IMR-90 (cell line): ENCODE results near the gene ZNF138. TPM values are rescaled to one million over a fixed set of nuclear protein-coding genes. Genes with fewer than 3 reads are reported as not detected.
A peak's percentile ranks its signal among the peaks of the same experiment; 100 is the strongest.

Experiments
- ATAC-seq: fragments of 200-7000 bp; cut with Tn5 transposase; 2 replicates; pipeline ENCODE4 v1.9.1; 2020; ENCODE audit warnings: low read depth, mild to moderate bottlenecking, moderate library complexity
- BruUV-seq: library from RNA; stranded (reverse); fragments of 400-500 nt; replicated peaks from 2 replicates; lab custom pipeline; 2021; lab: Mats Ljungman, UMichigan
- CTCF ChIA-PET: fragments of 300-600 bp; formaldehyde crosslinking; extraction: SDS; loops from one replicate; lab custom pipeline; 2021; ENCODE audit warnings: antibody characterized with exemption; lab: Yijun Ruan, JAX
- POLR2A ChIA-PET: fragments of 300-600 bp; sonication (Branson Sonifier 250); formaldehyde crosslinking; loops from one replicate; lab custom pipeline; 2022; ENCODE audit warnings: antibody characterized with exemption; ENCODE audit not compliant: unreplicated experiment; lab: Charles Lee
- DNase-seq: peaks from one replicate; pipeline ENCODE4 v3.0.0; 2013
- H2AFZ ChIP-seq: replicated peaks from 2 replicates; pipeline ENCODE3; 2013; ENCODE audit warnings: low read length, mild to moderate bottlenecking; ENCODE audit not compliant: poor library complexity
- H2AK5ac ChIP-seq: 2 replicates; pipeline ENCODE4 v1.6.1; 2013; ENCODE audit warnings: low read depth, low read length, inconsistent platforms
- H2AK9ac ChIP-seq: replicated peaks from 2 replicates; pipeline ENCODE3; 2013; ENCODE audit warnings: mild to moderate bottlenecking, low read depth, low read length, moderate library complexity; ENCODE audit not compliant: poor library complexity
- H2BK120ac ChIP-seq: 2 replicates; pipeline ENCODE4 v1.6.1; 2013; ENCODE audit warnings: low read depth, low read length, inconsistent platforms
- H2BK15ac ChIP-seq: 3 replicates; pipeline ENCODE4 v1.6.1; 2013; ENCODE audit warnings: low read depth, low read length, inconsistent platforms
- H2BK20ac ChIP-seq: 2 replicates; pipeline ENCODE4 v1.6.1; 2013; ENCODE audit warnings: low read depth, mild to moderate bottlenecking, inconsistent platforms, low read length, moderate library complexity
- H2BK5ac ChIP-seq: 2 replicates; pipeline ENCODE4 v1.6.1; 2013; ENCODE audit warnings: mild to moderate bottlenecking, low read depth, low read length, inconsistent platforms; ENCODE audit not compliant: poor library complexity, severe bottlenecking
- H3K14ac ChIP-seq: replicated peaks from 2 replicates; pipeline ENCODE4 v1.6.1; 2013; ENCODE audit warnings: low read depth, low read length, inconsistent platforms
- H3K18ac ChIP-seq: 2 replicates; pipeline ENCODE4 v1.6.1; 2013; ENCODE audit warnings: low read depth, low read length, control low read depth
- H3K23ac ChIP-seq: 2 replicates; pipeline ENCODE4 v1.6.1; 2013; ENCODE audit warnings: low read depth, low read length, inconsistent platforms
- H3K27ac ChIP-seq: 2 replicates; pipeline ENCODE4 v1.5.1; 2013; ENCODE audit warnings: mild to moderate bottlenecking, control low read depth, low read length; ENCODE audit not compliant: insufficient read depth
- H3K27me3 ChIP-seq: 2 replicates; pipeline ENCODE4 v1.6.1; 2013; ENCODE audit warnings: low read length; ENCODE audit not compliant: control insufficient read depth, insufficient read depth
- H3K36me3 ChIP-seq: 2 replicates; pipeline ENCODE4 v1.6.1; 2013; ENCODE audit warnings: low read length, mixed read lengths; ENCODE audit not compliant: control insufficient read depth, insufficient read depth
- H3K4ac ChIP-seq: 2 replicates; pipeline ENCODE4 v1.6.1; 2013; ENCODE audit warnings: low read depth, low read length, inconsistent platforms
- H3K4me1 ChIP-seq: 2 replicates; pipeline ENCODE4 v1.6.1; 2013; ENCODE audit warnings: low read length, mixed read lengths; ENCODE audit not compliant: control insufficient read depth, insufficient read depth
- H3K4me2 ChIP-seq: 2 replicates; pipeline ENCODE4 v1.6.1; 2013; ENCODE audit warnings: low read depth, mild to moderate bottlenecking, control low read depth, low read length, moderate library complexity
- H3K4me3 ChIP-seq: 2 replicates; pipeline ENCODE4 v1.5.1; 2013; ENCODE audit warnings: low read depth, mild to moderate bottlenecking, control low read depth, low read length, moderate library complexity; ENCODE audit not compliant: insufficient read depth
- H3K56ac ChIP-seq: 2 replicates; pipeline ENCODE4 v1.6.1; 2013; ENCODE audit warnings: low read length, inconsistent platforms; ENCODE audit not compliant: insufficient read depth; ENCODE audit errors: extremely low read depth
- H3K79me1 ChIP-seq, 2 experiments: 2 replicates each; pipeline ENCODE4 v1.6.1; 2013; ENCODE audit warnings: low read length in 2 of 2, inconsistent platforms in 1 of 2, low read depth in 1 of 2
- H3K9ac ChIP-seq: 2 replicates; pipeline ENCODE4 v1.6.1; 2013; ENCODE audit warnings: low read depth, low read length, control low read depth
- H3K9me1 ChIP-seq: 2 replicates; pipeline ENCODE4 v1.6.1; 2013; ENCODE audit warnings: low read length, inconsistent platforms; ENCODE audit not compliant: insufficient read depth
- H3K9me3 ChIP-seq: 2 replicates; pipeline ENCODE4 v1.6.1; 2013; ENCODE audit warnings: low read length; ENCODE audit not compliant: control insufficient read depth, insufficient read depth
- H4K20me1 ChIP-seq: 2 replicates; pipeline ENCODE4 v1.6.1; 2013; ENCODE audit warnings: low read length, inconsistent platforms; ENCODE audit not compliant: insufficient read depth
- H4K5ac ChIP-seq: 2 replicates; pipeline ENCODE4 v1.6.1; 2013; ENCODE audit warnings: mild to moderate bottlenecking, low read depth, low read length, control low read depth
- H4K8ac ChIP-seq, 2 experiments: 2 replicates each; pipeline ENCODE4 v1.6.1; 2013; ENCODE audit warnings: low read depth in 2 of 2, low read length in 2 of 2, control low read depth in 1 of 2, inconsistent platforms in 1 of 2
- H4K91ac ChIP-seq: 2 replicates; pipeline ENCODE4 v1.6.1; 2013; ENCODE audit warnings: low read depth, low read length, inconsistent platforms; ENCODE audit not compliant: insufficient read depth
- CEBPB ChIP-seq: IDR thresholded peaks from 2 replicates; pipeline ENCODE4 v1.6.1; 2012; ENCODE audit warnings: low read depth, low read length, improper control_type of control experiment
- RAD21 ChIP-seq: IDR thresholded peaks from 2 replicates; pipeline ENCODE4 v1.6.1; 2012; ENCODE audit warnings: low read length, improper control_type of control experiment
- WGBS, 2 experiments: methylation state at CpG; one replicate each; pipeline versions ENCODE4 v1.1.5 to v1.1.7; 2013; ENCODE audit warnings: missing lambda C conversion rate in 2 of 2; ENCODE audit not compliant: insufficient read length in 1 of 2; ENCODE audit errors: extremely low coverage in 2 of 2; 5-methylcytosine and 5-hydroxymethylcytosine counted together
- dilution Hi-C: fragments of 300-500 bp; cut with HindIII; formaldehyde crosslinking; loops from one replicate; pipeline ENCODE4 v1.14.3; 2018; ENCODE audit warnings: low sequenced_read_pairs; ENCODE audit not compliant: unreplicated experiment
- in situ Hi-C: fragments of 300-500 bp; cut with MboI; formaldehyde crosslinking; loops from 3 replicates; pipeline ENCODE4 v1.14.3; 2019; ENCODE audit warnings: low sequenced_read_pairs, inconsistent platforms, mixed read lengths
- intact Hi-C: fragments of 100-400 bp; cut with micrococcal nuclease; formaldehyde crosslinking; loops from 2 replicates; pipeline ENCODE4 v1.10.0; 2022
- polyA plus RNA-seq, 3 experiments: library from polyadenylated mRNA; depleted of rRNA; stranded (reverse); fragments of >200 nt; gene quantifications; 2 replicates each; pipeline ENCODE4 v1.2.3, GENCODE V29; 2012; ENCODE audit warnings: low replicate concordance in 1 of 3
- total RNA-seq: library from RNA; depleted of rRNA; stranded (reverse); fragments of >200 nt; gene quantifications from 2 replicates; pipeline ENCODE4 v1.2.3, GENCODE V29; 2012; rRNA removed
- TF ChIP-seq, protein P1 (sequence below): fragments of 150-350 bp; IDR thresholded peaks from 2 replicates; pipeline ENCODE4 v1.6.1; 2016; ENCODE audit warnings: low read depth, mild to moderate bottlenecking, low read length, moderate library complexity, borderline replicate concordance

ZNF138 gene
- total and polyA plus RNA-seq, 2 of the 4 experiments (the other 2 are of a cell fraction), result 3.2 to 3.6 TPM

DNA sequence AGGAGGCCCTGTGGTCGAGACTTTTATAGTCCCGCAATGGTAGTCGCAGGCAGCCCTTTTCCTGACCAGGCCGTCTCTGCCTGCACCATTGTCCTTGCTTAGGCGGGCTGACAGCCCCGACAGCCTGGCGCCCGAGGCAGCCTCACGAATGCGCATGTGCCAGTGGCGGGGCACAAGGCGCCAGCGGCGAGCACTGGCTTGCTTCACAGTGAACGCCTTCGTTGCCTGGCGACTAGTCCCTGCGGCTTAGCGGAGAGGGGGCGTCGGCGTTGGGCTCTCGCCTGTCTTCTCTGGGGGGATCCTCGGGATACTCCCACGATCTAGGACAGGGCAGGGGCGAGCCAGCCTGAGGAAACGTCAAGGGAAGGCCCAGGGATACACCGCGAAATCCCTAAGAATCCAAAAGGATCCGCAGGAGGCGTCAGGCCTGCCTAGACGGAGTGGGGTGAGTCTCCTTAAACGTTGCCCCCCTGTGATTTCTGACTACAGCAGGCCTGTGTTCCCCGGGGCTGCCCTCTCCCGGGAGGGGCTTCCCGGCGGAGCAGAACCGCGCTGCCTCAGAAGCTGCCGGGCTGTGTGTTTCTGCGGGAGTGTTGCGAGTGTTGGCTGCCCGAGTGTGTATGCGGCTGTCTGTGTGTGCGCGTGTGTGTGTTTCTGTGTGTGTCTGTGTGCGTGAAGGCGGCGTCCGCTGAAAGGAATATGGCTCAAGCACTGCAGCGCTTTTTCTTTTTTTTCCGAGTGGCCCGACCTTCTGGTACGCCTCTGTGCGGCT lies 88.3 kb downstream of the ZNF138 start:
- BruUV-seq, result no TSS peak
- H3K4me2 ChIP-seq, result peak overlapping the region; percentile 77
- H4K91ac ChIP-seq, result no peak overlapping the region
- 9% methylated on average over 16 of the region's 55 CpGs; no CpG with 5 or more reads in 1 of the 2 experiments for WGBS, 2 experiments
- peaks cover 23% of the 10 kb centered on the region for H3K27me3 ChIP-seq
- no peak overlapping the region for H3K14ac ChIP-seq
- H3K4me1 ChIP-seq, result no peaks in the 10 kb centered on the region
- ChIA-PET POLR2A (no interaction called here), CTCF (no interaction called here)
- no peak overlapping the region for H4K5ac ChIP-seq
- H3K4ac ChIP-seq, result no peak overlapping the region
- no peaks in the 10 kb centered on the region for H3K36me3 ChIP-seq
- no peak overlapping the region for H3K18ac ChIP-seq
- no peaks in the 10 kb centered on the region for H4K20me1 ChIP-seq
- no peaks in the 10 kb centered on the region for H3K9me1 ChIP-seq
- peak overlapping the region; percentile 78 for H2AFZ ChIP-seq
- H2AK5ac ChIP-seq, result no peak overlapping the region
- dilution Hi-C loops, result no loop called here
- H3K23ac ChIP-seq, result no peak overlapping the region
- peaks cover 24% of the 10 kb centered on the region; the same call in 1 of the 2 replicates for H3K9me3 ChIP-seq
- H3K27ac ChIP-seq, result no peak overlapping the region
- H3K79me1 ChIP-seq, result no peaks in the 10 kb centered on the region
- TF ChIP-seq, protein P1, sequence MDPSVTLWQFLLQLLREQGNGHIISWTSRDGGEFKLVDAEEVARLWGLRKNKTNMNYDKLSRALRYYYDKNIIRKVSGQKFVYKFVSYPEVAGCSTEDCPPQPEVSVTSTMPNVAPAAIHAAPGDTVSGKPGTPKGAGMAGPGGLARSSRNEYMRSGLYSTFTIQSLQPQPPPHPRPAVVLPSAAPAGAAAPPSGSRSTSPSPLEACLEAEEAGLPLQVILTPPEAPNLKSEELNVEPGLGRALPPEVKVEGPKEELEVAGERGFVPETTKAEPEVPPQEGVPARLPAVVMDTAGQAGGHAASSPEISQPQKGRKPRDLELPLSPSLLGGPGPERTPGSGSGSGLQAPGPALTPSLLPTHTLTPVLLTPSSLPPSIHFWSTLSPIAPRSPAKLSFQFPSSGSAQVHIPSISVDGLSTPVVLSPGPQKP, result no peak
- no peak for TF ChIP-seq RAD21
- no peak for TF ChIP-seq CEBPB
- H2BK5ac ChIP-seq, result no peak overlapping the region
- H4K8ac ChIP-seq, result no peak overlapping the region
- H2BK20ac ChIP-seq, result no peak overlapping the region
- H2BK15ac ChIP-seq, result no peak overlapping the region
- H2BK120ac ChIP-seq, result no peak overlapping the region
- intact Hi-C loops, result no loop called here
- no peak overlapping the region for H2AK9ac ChIP-seq
- H3K4me3 ChIP-seq, result peak overlapping the region; percentile 41; the same call in 1 of the 2 replicates
- DNase-seq, result no peak
- in situ Hi-C loops, result no loop called here
- no peak overlapping the region for H3K56ac ChIP-seq
- no peak overlapping the region for H3K9ac ChIP-seq
- peak; percentile 76 for ATAC-seq

Other genes starting within 250 kb of the ZNF138 start
- 3.9 and 7.8 TPM in 2 replicates for gene ZNF680, start 231.4 kb upstream of the ZNF138 start, total RNA-seq
- 1.2 and 1.5 TPM in 2 replicates for gene ZNF680, start 231.4 kb upstream of the ZNF138 start, polyA plus RNA-seq (2012; rRNA removed)
- 2.0 and 3.6 TPM in 2 replicates for gene ZNF107, start 128.3 kb upstream of the ZNF138 start, total RNA-seq
- gene ZNF107, start 128.3 kb upstream of the ZNF138 start, polyA plus RNA-seq (2012; rRNA removed), result 1.9 and 2.5 TPM in 2 replicates
- 2.7 and 4.4 TPM in 2 replicates for gene ZNF273, start 108.8 kb downstream of the ZNF138 start, total RNA-seq
- 1.3 and 1.5 TPM in 2 replicates for gene ZNF273, start 108.8 kb downstream of the ZNF138 start, polyA plus RNA-seq (2012; rRNA removed)
- gene ZNF117, start 196.6 kb downstream of the ZNF138 start, total RNA-seq, result 2.9 and 4.4 TPM in 2 replicates
- 2.5 and 4.0 TPM in 2 replicates for gene ZNF117, start 196.6 kb downstream of the ZNF138 start, polyA plus RNA-seq (2012; rRNA removed)
- 8.6 and 11.8 TPM in 2 replicates for gene ERV3-1, start 212.3 kb downstream of the ZNF138 start, total RNA-seq
- gene ERV3-1, start 212.3 kb downstream of the ZNF138 start, polyA plus RNA-seq (2012; rRNA removed), result 6.1 and 7.0 TPM in 2 replicates